Endodermal cell (in vitro differentiated cells): Measurements from ENCODE around the gene CDH23. TPM values are rescaled to one million over a fixed set of nuclear protein-coding genes. Genes with fewer than 3 reads are reported as not detected.

Experiments
- DNase-seq: peaks from one replicate; pipeline ENCODE4 v3.0.0-alpha.2; 2017
- H3K27ac ChIP-seq: 2 replicates; pipeline ENCODE4 v1.5.1; 2013; ENCODE audit warnings: mild to moderate bottlenecking, low read depth, low read length, moderate library complexity
- H3K27me3 ChIP-seq: 2 replicates; pipeline ENCODE4 v1.6.1; 2013; ENCODE audit warnings: mild to moderate bottlenecking, low read length, moderate library complexity; ENCODE audit not compliant: insufficient read depth, control insufficient read depth, poor library complexity, severe bottlenecking
- H3K36me3 ChIP-seq: 2 replicates; pipeline ENCODE4 v1.7.0; 2013; ENCODE audit warnings: mild to moderate bottlenecking, low read length, moderate library complexity; ENCODE audit not compliant: control insufficient read depth, insufficient read depth
- H3K4me1 ChIP-seq: one replicate; pipeline ENCODE4 v1.7.0; 2013; ENCODE audit warnings: low read length; ENCODE audit not compliant: control insufficient read depth, insufficient read depth
- H3K4me3 ChIP-seq: 2 replicates; pipeline ENCODE4 v1.5.1; 2013; ENCODE audit warnings: mild to moderate bottlenecking, low read length, moderate library complexity
- H3K9ac ChIP-seq: 2 replicates; pipeline ENCODE4 v1.6.1; 2013; ENCODE audit warnings: mild to moderate bottlenecking, low read length, moderate library complexity; ENCODE audit not compliant: poor library complexity, severe bottlenecking; ENCODE audit errors: extremely low read depth
- H3K9me3 ChIP-seq: 2 replicates; pipeline ENCODE4 v1.6.1; 2013; ENCODE audit warnings: mild to moderate bottlenecking, low read length, moderate library complexity; ENCODE audit not compliant: control insufficient read depth
- H3K27ac Mint-ChIP-seq: 2 replicates; pipeline ENCODE4 v1.8.0; 2020; ENCODE audit warnings: mixed read lengths
- H3K27me3 Mint-ChIP-seq: 2 replicates; pipeline ENCODE4 v1.8.0; 2021; ENCODE audit warnings: mild to moderate bottlenecking, mixed read lengths; ENCODE audit not compliant: insufficient read depth
- H3K36me3 Mint-ChIP-seq: 2 replicates; pipeline ENCODE4 v1.8.0; 2020; ENCODE audit warnings: low read depth, mixed read lengths
- H3K4me1 Mint-ChIP-seq: 2 replicates; pipeline ENCODE4 v1.8.0; 2020; ENCODE audit warnings: mixed read lengths
- H3K4me3 Mint-ChIP-seq: 2 replicates; pipeline ENCODE4 v1.8.0; 2020; ENCODE audit warnings: mild to moderate bottlenecking, moderate library complexity, mixed read lengths
- H3K9me3 Mint-ChIP-seq: 2 replicates; pipeline ENCODE4 v1.8.0; 2020; ENCODE audit warnings: mild to moderate bottlenecking, mixed read lengths
- WGBS, 2 experiments: methylation state at CpG; one replicate each; pipeline versions ENCODE4 v1.1.5 to v1.1.7; 2013; ENCODE audit warnings: missing lambda C conversion rate in 2 of 2, mixed read lengths in 1 of 2; ENCODE audit not compliant: insufficient coverage in 1 of 2, insufficient read length in 1 of 2; 5-methylcytosine and 5-hydroxymethylcytosine counted together
- total RNA-seq, 2 donors: library from RNA; stranded (reverse); fragmentation: NEBNext Ultra II Directional in 1 of 2; extraction: Animal tissue kit (Norgen Biotek cat#: 25700) in 1 of 2; gene quantifications; 2 replicates in 1 of 2; 3 replicates in 1 of 2; pipeline ENCODE4 v1.2.1, GENCODE V29; 2021
- TF ChIP-seq, protein P1 (sequence below): fragments of 200-600 bp; sonication (generic); conservative IDR thresholded peaks from 2 replicates; pipeline ENCODE4 v1.5.0; 2021; ENCODE audit warnings: antibody characterized with exemption, mild to moderate bottlenecking

The CDH23 gene
- total RNA-seq, 2 donors from 2014 or later, result 2.1 to 4.2 TPM

DNA sequence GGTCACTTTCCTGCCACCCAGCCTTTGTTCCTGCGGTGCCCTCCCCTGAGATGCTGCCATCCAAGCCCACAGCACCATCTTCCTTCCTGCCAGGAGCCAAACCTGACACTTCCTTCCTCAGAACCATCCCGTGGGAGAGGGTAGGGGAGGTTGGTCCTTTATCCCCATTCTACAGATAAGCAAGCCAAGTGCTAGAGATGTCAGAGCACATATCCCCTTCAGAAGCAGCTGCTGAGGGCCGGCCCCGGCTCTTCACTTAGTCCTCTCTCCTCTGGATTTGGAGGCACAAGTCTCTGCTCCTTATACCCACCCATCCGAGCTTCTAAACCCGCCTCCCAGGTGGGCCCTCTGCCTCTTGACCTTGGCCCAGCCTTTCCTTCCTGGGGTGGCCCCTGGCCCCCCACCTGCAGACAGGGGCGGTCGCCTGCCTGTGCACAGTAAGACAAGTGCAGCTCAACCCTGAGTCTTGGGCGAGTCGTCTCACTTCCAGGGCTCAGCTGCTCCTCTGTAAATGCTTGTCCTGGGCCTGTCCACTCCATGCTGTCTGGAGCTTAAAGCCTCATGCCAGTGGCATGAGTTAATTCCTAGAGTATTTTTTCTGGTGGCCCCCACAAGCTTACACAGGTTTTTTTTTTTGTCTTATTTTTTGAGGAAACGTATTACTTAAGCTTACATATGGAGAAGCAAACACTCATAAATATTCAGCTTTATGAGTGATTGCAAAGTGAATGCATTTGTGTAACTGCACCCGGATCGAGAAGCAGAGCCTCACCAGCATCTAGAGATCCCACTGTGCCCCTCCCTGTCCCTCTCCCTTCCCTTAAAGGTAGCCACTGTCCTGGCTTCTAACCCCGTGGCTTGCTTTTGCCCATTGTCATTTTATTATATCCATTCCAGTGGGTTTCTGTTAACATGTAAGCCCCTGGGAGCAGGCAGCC lies 125.1 kb downstream of the CDH23 start:
- Histone ChIP-seq H3K4me1 (no peaks in the 10 kb centered on the region), H3K27me3 (no peaks in the 10 kb centered on the region), H3K9ac (no peak overlapping the region), H3K36me3 (no peaks in the 10 kb centered on the region), H3K4me3 (no peak overlapping the region), H3K9me3 (no peaks in the 10 kb centered on the region), H3K27ac (no peak overlapping the region)
- Mint-ChIP-seq H3K4me3 (no peak overlapping the region), H3K9me3 (no peaks in the 10 kb centered on the region), H3K36me3 (no peaks in the 10 kb centered on the region), H3K4me1 (no peaks in the 10 kb centered on the region), H3K27ac (no peak overlapping the region), H3K27me3 (no peaks in the 10 kb centered on the region)
- TF ChIP-seq, protein P1, sequence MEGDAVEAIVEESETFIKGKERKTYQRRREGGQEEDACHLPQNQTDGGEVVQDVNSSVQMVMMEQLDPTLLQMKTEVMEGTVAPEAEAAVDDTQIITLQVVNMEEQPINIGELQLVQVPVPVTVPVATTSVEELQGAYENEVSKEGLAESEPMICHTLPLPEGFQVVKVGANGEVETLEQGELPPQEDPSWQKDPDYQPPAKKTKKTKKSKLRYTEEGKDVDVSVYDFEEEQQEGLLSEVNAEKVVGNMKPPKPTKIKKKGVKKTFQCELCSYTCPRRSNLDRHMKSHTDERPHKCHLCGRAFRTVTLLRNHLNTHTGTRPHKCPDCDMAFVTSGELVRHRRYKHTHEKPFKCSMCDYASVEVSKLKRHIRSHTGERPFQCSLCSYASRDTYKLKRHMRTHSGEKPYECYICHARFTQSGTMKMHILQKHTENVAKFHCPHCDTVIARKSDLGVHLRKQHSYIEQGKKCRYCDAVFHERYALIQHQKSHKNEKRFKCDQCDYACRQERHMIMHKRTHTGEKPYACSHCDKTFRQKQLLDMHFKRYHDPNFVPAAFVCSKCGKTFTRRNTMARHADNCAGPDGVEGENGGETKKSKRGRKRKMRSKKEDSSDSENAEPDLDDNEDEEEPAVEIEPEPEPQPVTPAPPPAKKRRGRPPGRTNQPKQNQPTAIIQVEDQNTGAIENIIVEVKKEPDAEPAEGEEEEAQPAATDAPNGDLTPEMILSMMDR, result no peak
- WGBS, 2 experiments, result 85 to 87% methylated on average over 10 to 14 of the region's 14 CpGs
- DNase-seq, result no peak

DNA sequence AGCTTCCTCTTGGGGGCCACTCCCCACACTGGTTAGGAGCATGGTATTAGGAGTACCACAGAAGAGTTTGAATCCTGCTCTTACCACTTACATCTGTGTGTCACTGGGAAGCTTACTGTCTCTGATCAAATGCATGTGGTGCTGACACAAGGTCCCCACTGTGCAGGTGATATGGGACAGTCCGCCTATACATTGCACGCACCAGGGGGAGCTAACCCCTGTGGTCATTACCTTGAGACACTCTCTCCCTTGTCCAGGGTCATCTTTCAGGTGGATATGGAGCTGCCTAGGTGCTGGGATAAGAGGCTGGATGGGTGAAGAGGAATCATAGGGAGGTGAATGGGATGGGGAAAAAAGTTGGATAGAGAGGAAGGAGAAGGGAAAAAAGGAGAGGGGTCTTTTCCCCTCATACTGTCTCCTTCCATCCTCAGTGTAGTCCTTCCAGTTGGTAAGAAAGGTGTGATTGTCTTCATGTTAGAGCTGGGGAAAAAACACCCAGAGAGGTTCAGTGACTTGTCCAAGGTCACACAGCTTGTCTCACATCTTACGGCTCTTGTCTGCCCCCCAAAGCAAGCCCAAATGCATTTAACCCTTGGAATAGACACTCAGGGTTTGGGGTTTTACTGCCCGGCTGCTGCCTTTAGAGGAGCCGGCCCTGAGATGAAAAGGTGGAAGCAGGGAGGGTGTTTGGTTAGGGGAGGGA lies 125.9 kb downstream of the CDH23 start:
- Histone ChIP-seq H3K36me3 (no peaks in the 10 kb centered on the region), H3K4me3 (no peak overlapping the region), H3K9me3 (no peaks in the 10 kb centered on the region), H3K4me1 (no peaks in the 10 kb centered on the region), H3K27ac (no peak overlapping the region), H3K27me3 (no peaks in the 10 kb centered on the region), H3K9ac (no peak overlapping the region)
- Mint-ChIP-seq H3K36me3 (no peaks in the 10 kb centered on the region), H3K27ac (no peak overlapping the region), H3K9me3 (no peaks in the 10 kb centered on the region), H3K4me1 (no peaks in the 10 kb centered on the region), H3K4me3 (no peak overlapping the region), H3K27me3 (no peaks in the 10 kb centered on the region)
- TF ChIP-seq, protein P1, result peak; percentile 61
- peak; percentile 58 for DNase-seq
- WGBS, 2 experiments, result 87 to 100% methylated on average over 1 to 5 of the region's 5 CpGs

DNA sequence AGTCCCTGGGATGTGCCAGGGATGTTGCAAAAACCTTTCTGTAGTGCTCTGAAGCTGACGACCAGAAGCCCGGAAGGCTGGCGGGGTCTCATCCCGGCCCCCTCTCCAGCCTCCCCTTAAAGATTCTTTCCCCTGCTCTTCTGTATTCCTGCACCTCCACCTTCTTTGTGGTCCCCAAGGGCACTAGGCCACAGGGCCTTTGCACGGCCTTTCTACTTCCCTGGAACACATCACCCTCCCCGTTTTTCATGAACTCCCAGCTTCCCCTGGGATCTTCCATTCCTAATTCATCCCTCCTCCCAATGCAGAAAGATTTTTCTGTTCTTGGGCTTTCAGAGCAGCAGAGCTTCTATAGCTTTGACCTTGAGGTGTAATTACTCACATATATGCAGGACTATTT lies 127.0 kb downstream of the CDH23 start:
- Mint-ChIP-seq H3K4me3 (no peak overlapping the region), H3K27ac (no peak overlapping the region), H3K27me3 (no peaks in the 10 kb centered on the region), H3K9me3 (no peaks in the 10 kb centered on the region), H3K36me3 (no peaks in the 10 kb centered on the region), H3K4me1 (peaks cover 7% of the 10 kb centered on the region)
- Histone ChIP-seq H3K36me3 (no peaks in the 10 kb centered on the region), H3K27ac (no peak overlapping the region), H3K9me3 (no peaks in the 10 kb centered on the region), H3K4me3 (no peak overlapping the region), H3K9ac (no peak overlapping the region), H3K4me1 (peaks cover 5% of the 10 kb centered on the region), H3K27me3 (no peaks in the 10 kb centered on the region)
- TF ChIP-seq, protein P1, result no peak
- 90 to 95% methylated on average over 6 of the region's 6 CpGs for WGBS, 2 experiments
- no peak for DNase-seq
